ENCODE data around the gene INPPL1. TPM values are rescaled to one million over a fixed set of nuclear protein-coding genes. Genes with fewer than 3 reads are reported as not detected.

The INPPL1 gene
- total RNA-seq, 1 experiment from 2014 or later = 214 TPM

DNA sequence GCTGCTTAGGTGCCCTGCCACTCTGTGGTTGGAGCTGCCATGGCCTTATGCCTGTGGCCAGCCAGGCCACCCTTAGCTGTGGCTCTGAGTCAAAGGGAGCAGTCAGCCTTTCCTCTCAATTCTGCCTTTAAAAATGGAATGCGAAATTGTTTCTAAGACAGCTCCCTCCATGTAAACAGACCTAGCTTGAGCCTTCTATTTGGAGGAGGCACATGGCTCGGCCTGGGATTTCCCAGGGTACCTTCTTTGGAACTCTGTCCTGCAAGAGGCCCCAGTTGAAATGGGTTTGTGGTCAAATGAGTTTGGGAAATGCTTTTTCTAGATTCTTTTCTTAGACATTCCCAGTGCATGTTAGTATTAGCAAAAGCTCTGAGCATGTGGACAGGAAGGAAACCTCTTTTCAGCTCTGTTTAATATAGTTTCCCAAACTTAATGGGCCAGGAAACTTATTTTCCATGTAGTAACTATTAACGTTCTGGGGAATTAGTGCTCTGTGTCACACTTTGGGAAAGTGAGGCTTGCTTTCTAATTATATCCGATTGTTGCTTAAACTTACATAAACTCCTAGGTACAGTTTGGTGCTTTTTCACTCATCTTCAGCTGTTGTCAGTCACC is 11.6 kb downstream of the INPPL1 start:
- Histone ChIP-seq H3K27ac (ENCODE audit: insufficient read length, low read depth, low read length) (no peak overlapping the region), H3K4ac (ENCODE audit: low read depth, low read length) (no peak overlapping the region), H2BK20ac (ENCODE audit: low read depth, low read length, poor library complexity, severe bottlenecking) (no peak overlapping the region), H4K5ac (ENCODE audit: insufficient read length, low read depth, low read length) (no peak overlapping the region), H3K23ac (ENCODE audit: insufficient read length, low read depth, low read length) (no peak overlapping the region), H3K27me3 (ENCODE audit: insufficient read depth, low read length) (peaks cover 21% of the 10 kb centered on the region), H3K9ac (ENCODE audit: extremely low read depth, insufficient read length, low read length) (no peak overlapping the region), H2BK5ac (ENCODE audit: insufficient read length, low read length) (no peak overlapping the region), H3K14ac (ENCODE audit: insufficient read depth, low read length) (no peak overlapping the region), H3K4me2 (ENCODE audit: insufficient read depth, insufficient read length, low read length) (no peak overlapping the region), H4K8ac (replicated peaks; ENCODE audit: insufficient read length, low read depth, low read length) (no peak overlapping the region), H2AK5ac (ENCODE audit: insufficient read length, low read length) (no peak overlapping the region), H3K4me1 (ENCODE audit: insufficient read depth, low read length) (peaks cover 5% of the 10 kb centered on the region; the same call in 1 of the 2 replicates), H4K91ac (ENCODE audit: insufficient read length, low read depth, low read length) (no peak overlapping the region), H3K79me1 (ENCODE audit: insufficient read depth, low read depth, low read length, poor library complexity, severe bottlenecking) (no peaks in the 10 kb centered on the region), H2BK12ac (ENCODE audit: insufficient read length, low read depth, low read length) (no peak overlapping the region), H4K20me1 (ENCODE audit: control insufficient read depth, insufficient read depth, insufficient read length) (peaks cover 2% of the 10 kb centered on the region), H3K18ac (ENCODE audit: insufficient read length, low read depth, low read length) (no peak overlapping the region), H3K23me2 (ENCODE audit: insufficient read length, low read depth, low read length, poor library complexity, severe bottlenecking) (peaks cover 18% of the 10 kb centered on the region), H3T11ph (ENCODE audit: low read length) (no peak overlapping the region), H2BK120ac (ENCODE audit: low read depth, low read length, poor library complexity, severe bottlenecking) (no peak overlapping the region), H2AFZ (ENCODE audit: low read length) (no peak overlapping the region), H2BK15ac (ENCODE audit: low read depth, low read length) (no peak overlapping the region), H3K79me2 (ENCODE audit: insufficient read depth, low read length) (no peaks in the 10 kb centered on the region), H3K56ac (ENCODE audit: insufficient read length, low read depth, low read length) (no peak overlapping the region), H3K9me3 (ENCODE audit: control insufficient read depth, low read depth, low read length) (no peaks in the 10 kb centered on the region)
- DNase-seq = no peak
- TF ChIP-seq, protein P1, sequence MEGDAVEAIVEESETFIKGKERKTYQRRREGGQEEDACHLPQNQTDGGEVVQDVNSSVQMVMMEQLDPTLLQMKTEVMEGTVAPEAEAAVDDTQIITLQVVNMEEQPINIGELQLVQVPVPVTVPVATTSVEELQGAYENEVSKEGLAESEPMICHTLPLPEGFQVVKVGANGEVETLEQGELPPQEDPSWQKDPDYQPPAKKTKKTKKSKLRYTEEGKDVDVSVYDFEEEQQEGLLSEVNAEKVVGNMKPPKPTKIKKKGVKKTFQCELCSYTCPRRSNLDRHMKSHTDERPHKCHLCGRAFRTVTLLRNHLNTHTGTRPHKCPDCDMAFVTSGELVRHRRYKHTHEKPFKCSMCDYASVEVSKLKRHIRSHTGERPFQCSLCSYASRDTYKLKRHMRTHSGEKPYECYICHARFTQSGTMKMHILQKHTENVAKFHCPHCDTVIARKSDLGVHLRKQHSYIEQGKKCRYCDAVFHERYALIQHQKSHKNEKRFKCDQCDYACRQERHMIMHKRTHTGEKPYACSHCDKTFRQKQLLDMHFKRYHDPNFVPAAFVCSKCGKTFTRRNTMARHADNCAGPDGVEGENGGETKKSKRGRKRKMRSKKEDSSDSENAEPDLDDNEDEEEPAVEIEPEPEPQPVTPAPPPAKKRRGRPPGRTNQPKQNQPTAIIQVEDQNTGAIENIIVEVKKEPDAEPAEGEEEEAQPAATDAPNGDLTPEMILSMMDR (conservative IDR thresholded peaks at IDR 0.05) = no peak
- Mint-ChIP-seq H3K27ac (peak overlapping the region in 1 of 3 experiments; percentile 55; a peak in 2 of 7 replicates), H3K27me3 (ENCODE audit: low read depth) (peaks cover 15% of the 10 kb centered on the region), H3K4me3 (no peak overlapping the region), H3K9me3 (peaks cover 0 to 3% of the 10 kb centered on the region in 2 experiments; a peak in 2 of 5 replicates), H3K36me3 (ENCODE audit: insufficient read depth in 1 of 3, low read depth in 3 of 3) (peaks cover 23 to 69% (median 51%) of the 10 kb centered on the region in 3 experiments; a peak in 6 of 7 replicates), H3K4me1 (peaks cover 21 to 27% of the 10 kb centered on the region in 2 experiments)
- no CpG with 5 or more reads among the region's 4 CpGs for WGBS (ENCODE audit: extremely low coverage, insufficient read length, low lambda C conversion rate)
